GM23338 (cell line): ENCODE results near the gene GRN.

ENCODE experiments used
- CREB1 ChIP-seq: fragments of 250-450 bp; sonication (Bioruptor Pico); IDR thresholded peaks from 2 replicates; pipeline ENCODE4 v1.5.0; 2020; ENCODE audit warnings: low read depth, mild to moderate bottlenecking, moderate library complexity
- CTCF ChIP-seq, 2 experiments: fragments of 200-600 bp in 1 of 2; sonication (generic) in 1 of 2; conservative IDR thresholded peaks; 2 replicates each; pipeline versions ENCODE4 v1.5.1 to v1.6.1; 2016 to 2017; ENCODE audit warnings: antibody characterized with exemption in 2 of 2, low read depth in 2 of 2, mild to moderate bottlenecking in 2 of 2, moderate library complexity in 1 of 2
- EZH2 ChIP-seq: fragments of 200-600 bp; sonication (generic); IDR thresholded peaks from one replicate; pipeline ENCODE4 v1.8.0; 2017; ENCODE audit warnings: antibody characterized with exemption, mild to moderate bottlenecking, low read depth; ENCODE audit not compliant: unreplicated experiment
- EZH2phosphoT487 ChIP-seq: fragments of 200-600 bp; sonication (generic); IDR thresholded peaks from one replicate; pipeline ENCODE4 v1.8.1; 2018; ENCODE audit warnings: antibody characterized with exemption; ENCODE audit not compliant: unreplicated experiment
- POLR2AphosphoS5 ChIP-seq: IDR thresholded peaks from 2 replicates; pipeline ENCODE4 v1.6.1; 2016; ENCODE audit warnings: antibody characterized with exemption, low read depth
- TF ChIP-seq, protein P1 (sequence below): IDR thresholded peaks from one replicate; pipeline ENCODE4 v1.6.1; 2018; ENCODE audit warnings: antibody characterized with exemption; ENCODE audit not compliant: unreplicated experiment

- TF ChIP-seq, protein P1, sequence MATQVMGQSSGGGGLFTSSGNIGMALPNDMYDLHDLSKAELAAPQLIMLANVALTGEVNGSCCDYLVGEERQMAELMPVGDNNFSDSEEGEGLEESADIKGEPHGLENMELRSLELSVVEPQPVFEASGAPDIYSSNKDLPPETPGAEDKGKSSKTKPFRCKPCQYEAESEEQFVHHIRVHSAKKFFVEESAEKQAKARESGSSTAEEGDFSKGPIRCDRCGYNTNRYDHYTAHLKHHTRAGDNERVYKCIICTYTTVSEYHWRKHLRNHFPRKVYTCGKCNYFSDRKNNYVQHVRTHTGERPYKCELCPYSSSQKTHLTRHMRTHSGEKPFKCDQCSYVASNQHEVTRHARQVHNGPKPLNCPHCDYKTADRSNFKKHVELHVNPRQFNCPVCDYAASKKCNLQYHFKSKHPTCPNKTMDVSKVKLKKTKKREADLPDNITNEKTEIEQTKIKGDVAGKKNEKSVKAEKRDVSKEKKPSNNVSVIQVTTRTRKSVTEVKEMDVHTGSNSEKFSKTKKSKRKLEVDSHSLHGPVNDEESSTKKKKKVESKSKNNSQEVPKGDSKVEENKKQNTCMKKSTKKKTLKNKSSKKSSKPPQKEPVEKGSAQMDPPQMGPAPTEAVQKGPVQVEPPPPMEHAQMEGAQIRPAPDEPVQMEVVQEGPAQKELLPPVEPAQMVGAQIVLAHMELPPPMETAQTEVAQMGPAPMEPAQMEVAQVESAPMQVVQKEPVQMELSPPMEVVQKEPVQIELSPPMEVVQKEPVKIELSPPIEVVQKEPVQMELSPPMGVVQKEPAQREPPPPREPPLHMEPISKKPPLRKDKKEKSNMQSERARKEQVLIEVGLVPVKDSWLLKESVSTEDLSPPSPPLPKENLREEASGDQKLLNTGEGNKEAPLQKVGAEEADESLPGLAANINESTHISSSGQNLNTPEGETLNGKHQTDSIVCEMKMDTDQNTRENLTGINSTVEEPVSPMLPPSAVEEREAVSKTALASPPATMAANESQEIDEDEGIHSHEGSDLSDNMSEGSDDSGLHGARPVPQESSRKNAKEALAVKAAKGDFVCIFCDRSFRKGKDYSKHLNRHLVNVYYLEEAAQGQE: no peak
- TF ChIP-seq CTCF (conservative IDR thresholded peaks at IDR 0.05; ENCODE audit: low read depth in 2 of 2) (no peak), CREB1 (CRISPR knock-in tag) (no peak), POLR2AphosphoS5 (no peak), EZH2 (no peak), EZH2phosphoT487 (no peak)
These were observed 1.4 kb upstream of the GRN start for GRCh38 chr17:44343510-44344209.
